GM18517 (cell line): ENCODE results near the gene LEMD2.

Experiments
- ATAC-seq: cut with Tn5 transposase; IDR thresholded peaks from one replicate; pipeline ENCODE4 v1.9.1; 2021; ENCODE audit warnings: mild to moderate bottlenecking, moderate library complexity; ENCODE audit not compliant: unreplicated experiment

LEMD2 gene

DNA sequence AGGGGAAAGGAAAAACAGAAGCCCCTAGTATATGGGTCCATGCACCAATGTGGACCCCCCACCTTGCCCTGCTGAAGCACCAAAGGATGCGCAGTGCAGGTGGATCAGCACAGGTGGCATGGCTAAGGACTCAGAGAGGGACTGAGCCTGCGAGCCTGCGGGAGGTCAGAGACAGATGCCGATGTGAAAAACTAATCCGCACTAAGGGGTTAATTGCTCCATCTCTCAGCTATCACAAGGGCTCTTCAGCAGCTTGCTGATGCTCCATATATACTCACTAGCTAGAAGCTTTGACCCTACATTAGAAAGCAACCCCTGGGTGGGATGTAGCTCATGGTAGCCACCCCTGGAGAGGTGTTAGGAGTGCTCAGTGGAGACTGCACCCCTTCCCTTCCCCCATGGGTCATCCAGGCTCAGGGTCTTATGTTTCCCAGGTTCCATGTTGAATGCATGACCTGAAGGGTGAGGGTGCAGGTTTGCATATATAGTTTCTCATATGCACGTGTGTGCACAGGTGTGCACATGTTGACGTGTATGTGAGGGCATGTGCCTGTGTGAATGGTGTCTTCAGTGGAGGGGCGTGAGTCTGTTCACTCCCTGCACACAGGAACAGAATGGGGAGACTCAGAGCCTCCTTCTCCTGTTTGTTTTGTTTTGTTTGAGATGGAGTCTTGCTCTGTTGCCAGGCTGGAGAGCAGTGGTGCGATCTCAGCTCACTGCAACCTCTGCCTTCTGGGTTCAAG is 28.9 kb downstream of the LEMD2 start:
- no peak for ATAC-seq

GRCh38 chr6:33758815-33759216 is 30.1 kb downstream of the LEMD2 start:
- no peak for ATAC-seq

GRCh38 chr6:33757906-33758305 is 31.0 kb downstream of the LEMD2 start:
- no peak for ATAC-seq

GRCh38 chr6:33757113-33757512 is 31.8 kb downstream of the LEMD2 start:
- ATAC-seq = no peak

GRCh38 chr6:33756211-33756954 is 32.5 kb downstream of the LEMD2 start:
- ATAC-seq = no peak

GRCh38 chr6:33755070-33755869 is 33.7 kb downstream of the LEMD2 start:
- ATAC-seq = no peak

DNA sequence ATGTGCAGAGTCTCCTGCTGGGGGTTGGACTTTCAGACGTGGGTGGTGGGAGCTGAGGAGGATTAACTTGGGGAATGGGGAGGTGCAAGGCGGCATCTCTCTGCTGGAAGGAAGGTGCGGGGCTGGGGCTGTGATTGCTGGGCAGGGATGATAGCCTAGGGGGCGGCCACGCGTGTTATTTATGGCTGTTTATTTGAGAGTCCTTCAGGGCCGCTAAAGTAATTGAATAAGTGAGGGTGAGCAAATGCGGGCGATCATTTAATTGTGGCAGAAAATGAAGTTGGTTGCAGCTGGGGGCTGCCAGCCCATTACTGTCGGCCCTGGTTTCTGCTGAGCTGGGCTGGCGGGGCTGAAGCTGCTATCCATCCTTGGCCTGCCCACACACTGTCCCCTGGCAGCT is 34.7 kb downstream of the LEMD2 start:
- ATAC-seq = no peak

- no peak for ATAC-seq
Observed at GRCh38 chr6:33752646-33753015, 36.3 kb downstream of the LEMD2 start.

- ATAC-seq = no peak
Observed at GRCh38 chr6:33751771-33752645, 36.9 kb downstream of the LEMD2 start.

DNA sequence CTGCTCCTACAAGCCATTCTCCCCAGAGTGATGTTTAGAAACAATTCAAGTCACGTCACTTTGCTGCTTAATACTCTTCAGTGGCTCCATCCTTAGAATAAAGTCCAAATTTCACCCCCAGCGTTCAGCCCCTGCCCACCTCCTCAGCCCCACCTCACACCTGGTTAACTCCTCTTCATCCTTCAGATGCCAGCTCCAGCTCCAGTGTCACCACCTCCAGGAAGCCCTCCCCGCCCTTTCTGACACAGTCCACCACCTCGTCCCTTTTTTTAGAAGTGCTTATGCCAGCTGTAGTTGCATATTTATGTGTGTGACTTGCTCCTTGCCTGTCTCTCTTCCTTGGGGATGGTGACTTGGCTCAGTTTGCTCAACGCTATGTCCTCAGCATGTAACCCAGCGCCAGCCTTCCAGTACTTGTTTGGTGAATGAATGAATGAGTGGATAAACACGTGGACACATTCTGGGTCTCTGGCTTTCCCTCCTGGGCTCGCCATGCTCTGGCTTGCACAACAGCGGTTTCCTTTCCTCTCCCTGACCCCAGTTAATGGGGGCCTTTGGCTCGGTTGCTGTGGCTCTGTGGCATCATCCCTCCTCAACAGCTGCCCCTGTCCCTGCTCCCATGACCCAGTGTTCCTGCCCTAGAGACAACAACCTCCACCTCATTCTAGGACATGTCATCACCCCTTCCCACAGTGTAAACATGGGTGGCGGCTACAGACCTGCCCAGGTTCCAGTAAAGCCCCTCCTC is 38.5 kb downstream of the LEMD2 start:
- ATAC-seq = no peak

DNA sequence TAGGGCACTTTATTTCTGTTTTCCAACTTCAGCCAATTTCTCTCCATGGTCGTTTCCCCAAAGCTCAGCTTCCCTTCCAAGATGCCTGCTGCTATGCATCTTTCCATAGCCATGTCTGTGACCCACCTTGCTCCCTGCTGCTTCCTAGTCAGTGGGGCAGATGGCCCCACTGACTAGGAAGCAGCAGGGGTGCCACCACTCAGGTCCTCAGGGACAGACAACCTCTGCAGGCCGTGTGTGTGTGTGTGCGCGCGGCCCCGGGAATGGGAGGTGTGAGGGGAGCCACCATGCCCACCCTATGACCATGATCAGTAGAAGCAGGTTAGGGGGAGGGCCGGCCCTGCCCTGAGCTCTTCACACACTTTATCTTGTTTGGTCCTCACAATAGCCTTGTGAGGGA is 39.5 kb downstream of the LEMD2 start:
- no peak for ATAC-seq

- no peak for ATAC-seq
Observed at GRCh38 chr6:33748841-33749240, 40.1 kb downstream of the LEMD2 start.

DNA sequence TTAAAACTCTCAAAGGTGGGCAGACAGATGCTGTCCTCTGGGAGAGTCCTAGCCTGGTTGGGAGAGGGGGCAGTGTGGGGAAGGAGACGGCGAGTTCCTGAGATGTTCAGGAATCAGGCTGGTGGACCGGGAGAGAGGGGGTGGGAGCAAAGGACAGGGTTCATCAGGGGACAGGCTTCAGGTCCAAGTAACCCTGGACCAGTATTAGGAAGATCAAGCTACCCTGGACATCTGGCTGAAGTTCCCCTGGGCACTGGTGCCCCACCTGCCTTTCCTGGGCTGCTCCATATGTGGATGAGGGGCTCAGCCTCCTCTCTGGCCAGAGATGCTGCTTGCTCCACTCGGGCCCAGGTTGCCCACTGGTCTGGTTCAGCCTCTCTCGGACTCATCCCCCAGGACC is 41.1 kb downstream of the LEMD2 start:
- ATAC-seq = no peak

DNA sequence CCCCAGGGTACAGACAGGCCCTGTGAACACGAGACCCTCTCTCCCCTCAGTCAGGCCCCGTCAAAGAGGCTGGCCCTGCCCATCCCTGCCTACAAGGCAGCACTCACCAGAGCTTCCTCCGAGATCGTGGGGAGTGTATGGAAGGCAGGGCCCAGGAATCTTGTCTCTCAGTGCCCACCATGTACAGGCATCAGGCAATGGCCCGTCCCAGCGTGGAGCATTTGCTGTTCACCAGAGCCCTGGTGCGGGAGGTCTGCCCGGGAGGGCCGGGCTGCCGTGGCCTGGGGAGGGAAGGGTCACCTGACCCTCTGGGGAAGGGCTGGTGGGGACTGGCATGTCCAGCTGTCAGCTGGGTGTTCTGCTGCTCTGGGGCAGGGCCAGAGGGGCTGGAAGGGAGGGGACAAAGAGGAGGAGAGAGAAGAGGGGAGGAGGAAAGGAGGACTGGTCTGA is 42.3 kb downstream of the LEMD2 start, which contains the start of gene IP6K3:
Gene IP6K3 (minus strand): TSS at position 255 of the 450 bp plus-strand sequence. CDS start 11,429 bp downstream, outside the sequence.
- ATAC-seq = no peak

- ATAC-seq = no peak
Observed at GRCh38 chr6:33746036-33746600, 42.8 kb downstream of the LEMD2 start.

DNA sequence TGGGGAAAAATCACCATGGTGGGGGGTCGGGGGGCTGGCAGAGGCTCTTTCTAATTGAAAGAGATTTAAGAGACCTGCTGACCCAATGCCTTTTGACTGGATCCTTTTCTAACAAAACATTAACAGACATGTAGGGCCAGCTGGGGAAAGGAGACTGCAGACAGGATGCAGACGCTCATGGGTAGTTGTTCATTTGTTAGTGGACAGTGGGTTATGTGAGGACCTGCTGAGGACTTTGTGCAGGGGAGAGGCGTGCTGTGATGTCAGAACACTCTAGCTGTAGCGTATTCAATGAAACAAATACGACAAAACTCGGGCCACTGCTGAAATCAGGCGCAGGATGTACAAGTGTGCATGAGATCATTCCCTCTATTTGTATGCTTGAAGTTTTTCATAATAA is 43.4 kb downstream of the LEMD2 start:
- ATAC-seq = no peak

- no peak for ATAC-seq
Observed at GRCh38 chr6:33744895-33745546, 43.9 kb downstream of the LEMD2 start.

DNA sequence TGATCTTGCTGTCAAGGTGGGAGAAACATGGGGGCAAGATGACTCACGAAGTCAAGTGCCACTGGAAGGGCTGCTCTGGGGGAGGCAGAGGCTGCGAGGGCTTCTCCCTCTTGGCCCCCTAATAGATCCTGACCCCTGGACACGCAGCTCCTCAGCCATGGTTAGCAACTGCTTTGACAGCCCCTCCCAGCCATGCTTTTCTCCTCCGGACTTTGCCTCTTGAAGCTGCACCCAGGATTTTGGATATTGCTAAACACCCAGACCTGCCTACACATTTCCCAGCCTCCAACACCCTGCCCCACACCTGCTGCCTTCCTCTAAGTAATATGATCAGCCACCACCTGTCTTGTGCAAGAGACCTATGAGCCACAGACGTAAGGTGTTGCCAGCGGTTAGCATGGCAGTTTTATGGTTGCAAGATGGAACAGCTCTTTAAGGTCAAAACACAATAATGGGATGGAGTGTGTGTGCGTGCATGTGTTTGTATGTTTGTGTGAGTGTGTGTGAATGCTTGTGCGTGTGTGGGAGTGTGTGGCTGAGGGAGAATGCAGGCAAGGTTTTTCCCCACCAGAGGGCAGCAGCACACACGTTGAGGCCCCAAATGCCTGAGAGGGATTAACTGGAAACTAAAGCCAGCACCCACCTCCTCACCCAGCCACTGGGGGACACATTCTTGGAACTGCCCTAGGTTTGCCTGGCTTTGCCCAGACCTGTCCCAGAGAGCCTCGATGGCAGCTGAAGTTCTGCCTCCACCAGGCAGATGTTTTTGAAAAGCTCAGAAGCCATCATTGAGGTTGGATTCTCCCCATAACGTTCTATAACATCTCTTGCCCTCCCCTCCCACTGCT is 44.7 kb downstream of the LEMD2 start:
- ATAC-seq = no peak
